Psoas muscle (tissue), 8 donors: Measurements from ENCODE around the gene TRHDE. TPM values are rescaled to one million over a fixed set of nuclear protein-coding genes. Genes with fewer than 3 reads are reported as not detected.

Source experiments
- ATAC-seq, 4 donors: fragments of 200-7000 bp; cut with Tn5 transposase; one replicate each; pipeline ENCODE4 v1.9.1; 2020; ENCODE audit warnings: moderate library complexity in 3 of 4, mild to moderate bottlenecking in 2 of 4
- DNase-seq, 2 donors: peaks; one replicate each; pipeline ENCODE4 v3.0.0-alpha.2; 2020
- H3K27ac ChIP-seq: fragments of 200-600 bp; one replicate; pipeline ENCODE4 v1.8.0; 2022
- H3K27me3 ChIP-seq, 3 donors: fragments of 200-600 bp in 1 of 3; one replicate each; pipeline versions ENCODE4 v1.6.1 to v1.8.0; 2013 to 2022; ENCODE audit warnings: low read length in 2 of 3, mild to moderate bottlenecking in 2 of 3, moderate library complexity in 1 of 3; ENCODE audit not compliant: insufficient read depth in 3 of 3
- H3K36me3 ChIP-seq, 2 donors: fragments of 200-600 bp in 1 of 2; one replicate each; pipeline versions ENCODE4 v1.6.1 to v1.8.0; 2013 to 2022; ENCODE audit warnings: low read depth in 1 of 2, mild to moderate bottlenecking in 1 of 2, moderate library complexity in 1 of 2; ENCODE audit not compliant: insufficient read depth in 1 of 2
- H3K4me1 ChIP-seq: fragments of 200-600 bp; one replicate; pipeline ENCODE4 v1.8.0; 2022
- H3K4me3 ChIP-seq: fragments of 200-600 bp; one replicate; pipeline ENCODE4 v1.8.0; 2022; ENCODE audit warnings: mild to moderate bottlenecking
- H3K9me3 ChIP-seq: fragments of 200-600 bp; one replicate; pipeline ENCODE4 v1.8.0; 2022
- CTCF ChIP-seq: fragments of 200-600 bp; IDR thresholded peaks from one replicate; pipeline ENCODE4 v1.8.0; 2022; ENCODE audit warnings: antibody characterized with exemption
- WGBS, 3 donors: extraction: QIAGEN DNeasy Blood & Tissue Kit; methylation state at CpG; one replicate each; pipeline versions ENCODE4 v1.1.6 to v1.1.7; 2013; 5-methylcytosine and 5-hydroxymethylcytosine counted together
- intact Hi-C, 2 donors: fragments of 100-400 bp; cut with DNase I; formaldehyde crosslinking; loops; one replicate each; pipeline versions ENCODE4 v1.11.0 to v1.14.2; 2022
- polyA plus RNA-seq, 3 donors: library from polyadenylated mRNA; stranded (reverse); fragments of 200-250 nt; gene quantifications; one replicate each; pipeline ENCODE4 v1.2.3, GENCODE V29; 2013
- total RNA-seq, 4 donors: library from RNA; stranded (reverse); fragmentation: NEBNext Ultra II Directional in 2 of 4; extraction: Animal tissue kit (Norgen Biotek cat#: 25700) in 2 of 4; gene quantifications; one replicate each; pipeline versions ENCODE4 v1.2.1 to v1.2.4, GENCODE V29; 2021 to 2023
- donor health status: healthy with polysubstance abuse.
- donor health status: DM: no; HTN: no; CAD: no; lungs with moderate emphysema.
- donor health status: Bipolar disorder and iron deficiency.
- donor health status: healthy.
- donor health status: DM: yes; HTN: yes; CAD: no.
- donor health status: DM: no; HTN: no; CAD: no.
- donor health status: DM: no; HTN: no; CAD: no.
- donor health status: DM: yes; HTN: yes; CAD: no.

Gene TRHDE
- total and polyA plus RNA-seq, 7 donors: 0.08 to 1.7 (median 0.60) TPM

DNA sequence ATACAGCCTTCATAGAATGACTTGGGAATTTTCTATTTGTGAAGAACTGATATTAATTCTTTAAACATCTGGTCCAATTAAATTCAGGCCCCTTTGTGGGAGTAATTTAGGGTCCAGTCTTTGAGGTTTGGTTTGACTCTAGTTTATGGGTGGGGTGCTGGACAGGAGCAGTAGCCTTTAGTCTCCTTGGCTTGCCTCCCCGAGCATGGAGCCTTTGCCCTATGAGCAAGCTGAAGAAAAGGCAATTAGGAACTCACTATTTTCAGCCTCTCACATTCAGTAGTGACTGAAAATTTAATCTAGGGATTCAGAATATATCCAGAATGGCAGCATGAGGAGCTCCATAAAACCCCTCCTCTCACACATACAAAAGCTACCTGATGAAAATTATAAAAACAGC is 161.1 kb downstream of the TRHDE start:
- TF ChIP-seq CTCF: no peak
- no peaks in the 10 kb centered on the region for H3K27me3 ChIP-seq
- no peak overlapping the region for H3K27ac ChIP-seq
- intact Hi-C loops: no loop called here
- WGBS, 3 donors: 68 to 88% (median 70%) methylated on average over 1 of the region's 1 CpG
- no peaks in the 10 kb centered on the region for H3K36me3 ChIP-seq
- H3K4me1 ChIP-seq: no peaks in the 10 kb centered on the region
- H3K9me3 ChIP-seq: peaks cover 4% of the 10 kb centered on the region
- no peak for DNase-seq
- no peak overlapping the region for H3K4me3 ChIP-seq
- no peak for ATAC-seq

- no peak for DNase-seq
- Histone ChIP-seq H3K4me1 (no peaks in the 10 kb centered on the region), H3K4me3 (no peak overlapping the region), H3K27me3 (no peaks in the 10 kb centered on the region), H3K9me3 (no peaks in the 10 kb centered on the region), H3K27ac (no peak overlapping the region), H3K36me3 (no peaks in the 10 kb centered on the region)
- no peak for TF ChIP-seq CTCF
- intact Hi-C loops: no loop called here
- no peak for ATAC-seq
- WGBS, 3 donors: 81 to 92% (median 82%) methylated on average over 1 of the region's 1 CpG
Observed at GRCh38 chr12:72434999-72435398, 162.8 kb downstream of the TRHDE start.

- Histone ChIP-seq H3K4me1 (no peaks in the 10 kb centered on the region), H3K27me3 (no peaks in the 10 kb centered on the region), H3K27ac (no peak overlapping the region), H3K4me3 (no peak overlapping the region), H3K9me3 (no peaks in the 10 kb centered on the region), H3K36me3 (no peaks in the 10 kb centered on the region)
- WGBS, 3 donors: 91 to 98% (median 96%) methylated on average over 2 of the region's 2 CpGs
- intact Hi-C loops: no loop called here
- DNase-seq (no peak), ATAC-seq (no peak)
- no peak for TF ChIP-seq CTCF
Observed at GRCh38 chr12:72442217-72442616, 170.0 kb downstream of the TRHDE start.

DNA sequence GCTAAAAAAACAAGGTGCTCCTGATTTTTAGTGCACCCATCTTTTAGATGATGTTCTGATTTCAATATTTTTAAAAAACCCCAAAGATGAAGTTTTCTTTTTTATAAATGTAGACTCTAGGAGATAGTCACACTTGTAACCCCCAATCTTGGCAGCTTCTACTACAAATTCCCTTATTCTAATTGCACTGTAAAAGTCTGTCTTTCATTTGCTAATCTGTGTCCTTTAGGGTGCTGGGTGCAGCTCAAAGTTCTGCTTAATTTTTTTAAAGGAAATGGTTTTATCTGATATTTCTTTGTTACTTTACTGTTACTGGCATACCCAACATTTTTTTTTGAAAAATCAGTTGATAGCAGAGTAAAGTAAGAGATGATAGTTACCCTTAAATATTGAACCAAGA is 172.0 kb downstream of the TRHDE start:
- no peaks in the 10 kb centered on the region for H3K9me3 ChIP-seq
- no peak overlapping the region for H3K4me3 ChIP-seq
- no peaks in the 10 kb centered on the region for H3K4me1 ChIP-seq
- no peak for TF ChIP-seq CTCF
- intact Hi-C loops: no loop called here
- ATAC-seq: no peak
- no peaks in the 10 kb centered on the region for H3K27me3 ChIP-seq
- H3K27ac ChIP-seq: no peak overlapping the region
- no peaks in the 10 kb centered on the region for H3K36me3 ChIP-seq
- no peak for DNase-seq

GRCh38 chr12:72444566-72444965 is 172.4 kb downstream of the TRHDE start:
- Histone ChIP-seq H3K4me3 (no peak overlapping the region), H3K27ac (no peak overlapping the region), H3K36me3 (no peaks in the 10 kb centered on the region), H3K27me3 (no peaks in the 10 kb centered on the region), H3K9me3 (no peaks in the 10 kb centered on the region), H3K4me1 (no peaks in the 10 kb centered on the region)
- no peak for ATAC-seq
- intact Hi-C loops: no loop called here
- no peak for TF ChIP-seq CTCF
- 78 to 90% (median 89%) methylated on average over 2 of the region's 2 CpGs for WGBS, 3 donors
- no peak for DNase-seq
